Cerebellar nuclear complex (tissue), 1 donor: ENCODE data around the gene PRELP.

Experiments used
- DNase-seq, 2 experiments: peaks; one replicate each; lab custom pipeline; 2025; lab: John Stamatoyannopoulos, UW

The PRELP gene

DNA sequence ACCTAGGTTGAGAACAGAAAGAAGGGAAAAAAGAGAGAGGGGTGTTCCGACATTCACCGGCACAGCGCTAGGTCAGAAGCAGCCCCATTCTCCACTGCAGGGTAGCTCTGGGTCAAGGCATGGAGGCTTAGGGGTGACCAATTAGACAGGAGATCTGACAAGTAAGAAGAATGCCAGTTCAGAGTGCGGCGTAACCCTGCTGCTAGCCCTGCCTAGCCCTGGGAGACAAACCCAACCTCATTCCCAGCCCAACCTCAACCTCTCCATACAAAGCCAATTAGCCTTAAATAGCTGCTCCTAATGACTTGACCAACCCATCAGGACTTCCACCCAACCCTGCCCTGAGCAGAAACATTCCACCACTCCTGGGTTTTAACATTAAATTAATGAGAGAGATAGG lies 3.4 kb downstream of the PRELP start:
- no peak for DNase-seq

DNA sequence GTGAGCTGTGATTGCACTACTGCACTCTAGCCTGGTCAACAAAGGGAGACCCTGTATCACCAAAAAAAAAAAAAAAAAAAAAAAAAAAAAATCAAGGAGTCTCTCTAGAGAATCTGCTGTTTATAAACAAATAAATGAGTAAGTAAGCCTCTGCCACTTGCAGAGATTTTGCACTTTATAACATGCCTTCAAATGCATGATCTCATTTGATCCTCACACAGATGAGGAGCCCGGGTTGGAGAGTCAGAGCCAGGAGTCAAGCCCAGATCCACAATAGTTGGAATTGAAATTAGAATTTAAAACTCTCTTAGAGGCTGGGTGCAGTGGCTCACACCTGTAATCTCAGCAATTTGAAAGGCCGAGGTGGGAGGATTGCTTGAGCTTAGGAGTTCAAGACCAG lies 4.0 kb downstream of the PRELP start:
- no peak for DNase-seq

DNA sequence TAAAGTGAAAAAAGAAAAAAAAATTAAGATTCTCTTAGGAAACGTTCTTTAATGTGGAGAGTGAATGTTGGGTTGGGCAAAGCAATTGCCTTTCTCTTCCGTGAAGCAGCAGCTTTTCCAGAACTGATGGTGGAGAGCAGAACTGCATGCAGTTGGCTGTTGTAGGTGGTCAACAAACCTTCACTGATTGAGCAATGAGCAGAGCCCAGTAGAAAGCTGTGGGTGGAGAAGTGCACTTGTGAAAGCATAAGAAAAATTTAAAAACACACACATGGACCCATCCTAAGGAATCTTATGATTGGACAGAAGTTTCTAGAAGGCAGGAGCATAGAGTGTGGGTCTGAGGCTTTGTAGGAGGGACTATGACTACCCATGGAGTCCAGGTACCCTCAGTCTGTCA lies 4.5 kb downstream of the PRELP start:
- no peak for DNase-seq

DNA sequence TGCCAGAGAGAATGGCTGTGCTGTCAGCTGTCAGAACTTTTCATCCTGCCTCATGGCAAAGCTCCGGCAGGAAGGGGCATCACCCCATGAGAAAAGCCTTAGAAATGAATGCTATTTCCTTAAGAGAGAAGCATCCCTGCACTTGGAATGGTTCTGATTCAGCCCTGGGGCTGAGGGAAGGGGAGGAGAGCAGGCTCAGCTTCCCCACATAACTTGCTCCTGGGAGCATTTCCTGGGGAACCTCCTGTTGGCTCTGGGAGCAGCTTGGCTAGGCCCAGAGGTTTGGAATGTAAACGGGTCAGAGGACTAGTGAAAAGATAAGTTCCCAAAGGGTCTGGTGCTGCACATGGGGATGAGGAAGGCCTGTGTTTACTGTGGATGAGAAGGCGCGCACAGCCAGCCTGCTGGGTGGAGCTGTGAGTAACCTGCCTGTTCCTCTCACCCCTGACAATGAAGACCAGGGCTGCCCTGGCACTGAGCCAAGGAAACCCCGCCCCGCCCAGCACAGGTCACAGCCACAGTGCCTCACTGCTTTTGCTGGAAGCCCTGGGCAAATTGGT lies 5.0 kb downstream of the PRELP start:
- DNase-seq, result no peak

DNA sequence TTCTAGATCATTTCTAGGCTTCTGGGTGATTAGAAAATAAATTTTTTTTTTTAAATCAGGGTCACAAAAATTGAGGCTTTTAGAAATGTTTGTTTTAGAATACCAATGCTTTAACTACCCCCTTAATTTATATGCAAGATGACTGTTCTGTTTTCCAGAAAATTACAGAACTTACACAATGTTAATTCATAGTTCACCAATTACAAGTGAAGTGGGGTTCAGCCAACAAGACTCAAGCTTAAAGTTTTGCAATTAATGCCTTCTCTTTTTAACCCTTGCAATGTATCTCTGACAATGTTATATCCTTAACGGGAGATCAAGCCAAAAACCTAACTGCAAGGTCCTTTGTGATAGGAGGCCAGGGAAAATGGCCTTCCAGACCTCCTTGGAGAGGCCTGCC lies 5.6 kb downstream of the PRELP start:
- no peak for DNase-seq

DNA sequence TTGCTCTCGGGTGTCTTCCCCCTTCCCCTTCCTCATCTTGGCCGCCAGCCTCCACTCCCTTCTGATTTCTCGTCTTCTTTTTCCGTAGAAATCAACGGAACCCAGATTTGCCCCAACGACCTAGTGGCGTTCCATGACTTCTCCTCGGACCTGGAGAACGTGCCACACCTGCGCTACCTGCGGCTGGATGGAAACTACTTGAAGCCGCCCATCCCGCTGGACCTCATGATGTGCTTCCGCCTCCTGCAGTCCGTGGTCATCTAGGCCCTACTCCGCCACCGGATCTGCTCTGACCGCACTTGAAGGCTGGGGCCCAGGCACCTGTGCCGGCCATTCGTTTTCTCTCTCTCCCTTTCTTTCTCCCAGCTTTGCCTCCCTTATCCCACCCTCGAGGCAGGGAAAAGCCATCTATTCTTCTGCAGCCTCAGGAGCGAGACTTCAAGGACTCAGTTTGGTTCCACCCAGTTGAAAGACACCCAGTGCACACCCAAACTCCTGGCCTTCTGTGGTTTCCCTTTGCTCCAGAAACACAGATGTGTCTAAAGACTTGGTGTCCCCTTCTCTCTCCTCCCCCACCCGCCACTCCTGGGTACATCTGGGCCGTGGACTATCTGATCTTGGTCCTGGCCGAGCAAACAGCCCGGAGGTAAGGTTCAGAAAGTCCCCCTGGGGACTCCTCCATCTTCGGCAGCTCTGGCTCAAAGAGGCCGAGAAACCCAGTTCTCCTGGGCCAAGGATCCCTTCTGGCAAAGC lies 11.2 kb downstream of the PRELP start:
- DNase-seq, result no peak

DNA sequence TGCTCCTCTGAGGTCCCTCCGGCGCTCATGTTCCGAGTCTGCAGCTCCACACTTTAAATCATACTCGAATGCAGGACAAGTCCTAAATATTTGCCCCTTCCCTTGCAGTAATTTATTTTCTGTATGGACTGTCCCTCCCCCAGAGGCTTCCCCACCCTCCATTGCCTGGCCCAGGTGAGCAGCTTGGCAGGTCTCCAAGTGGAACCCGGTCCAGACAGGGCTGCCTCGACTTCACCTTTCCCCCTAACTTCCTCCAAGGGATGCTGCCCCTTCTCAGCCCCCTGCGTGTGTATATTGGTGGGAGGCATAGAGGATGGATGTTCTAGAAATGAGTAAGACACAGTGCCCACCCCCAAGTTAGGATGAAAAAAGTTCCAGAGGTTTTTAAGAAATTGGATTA lies 12.9 kb downstream of the PRELP start:
- DNase-seq, result no peak

DNA sequence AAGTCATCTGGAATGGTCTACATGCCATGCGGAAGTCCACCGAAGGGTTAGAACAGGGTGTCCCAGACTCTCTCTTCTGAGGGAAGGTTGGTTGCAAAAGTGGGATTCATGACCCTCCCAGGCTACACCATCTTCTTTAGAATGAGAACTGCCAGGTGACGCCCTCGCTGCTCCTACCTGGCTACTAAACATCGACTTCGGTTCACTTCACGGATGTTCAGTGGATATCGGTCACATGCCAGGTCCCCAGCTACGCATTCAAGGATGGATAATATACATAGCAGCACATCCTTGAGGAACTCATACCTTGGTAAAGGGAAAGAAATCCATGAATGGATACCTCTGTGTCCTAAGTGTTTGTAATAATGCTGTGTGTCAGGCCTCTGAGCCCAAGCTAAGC lies 15.0 kb downstream of the PRELP start:
- no peak for DNase-seq

DNA sequence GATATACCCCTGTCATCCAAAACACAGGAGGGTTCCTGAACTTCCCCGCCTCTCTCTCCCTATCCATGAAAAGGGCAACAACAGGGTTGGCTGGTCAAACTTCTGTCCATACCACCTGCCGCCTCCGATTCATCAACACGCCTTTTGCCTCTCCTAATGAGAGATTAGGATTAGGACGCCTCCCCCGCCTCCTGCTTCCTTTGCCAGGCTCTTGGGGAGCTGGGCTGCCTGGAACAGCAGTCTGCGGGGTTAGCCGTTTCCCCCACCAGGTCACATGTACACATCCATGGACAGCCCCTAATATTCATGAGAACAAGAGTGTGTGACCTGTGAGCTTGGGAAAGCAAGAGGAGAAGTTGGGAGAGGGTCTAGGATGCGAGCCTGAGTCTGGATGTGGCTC lies 16.1 kb downstream of the PRELP start:
- DNase-seq, result peak in 1 of 2 experiments; percentile 75

DNA sequence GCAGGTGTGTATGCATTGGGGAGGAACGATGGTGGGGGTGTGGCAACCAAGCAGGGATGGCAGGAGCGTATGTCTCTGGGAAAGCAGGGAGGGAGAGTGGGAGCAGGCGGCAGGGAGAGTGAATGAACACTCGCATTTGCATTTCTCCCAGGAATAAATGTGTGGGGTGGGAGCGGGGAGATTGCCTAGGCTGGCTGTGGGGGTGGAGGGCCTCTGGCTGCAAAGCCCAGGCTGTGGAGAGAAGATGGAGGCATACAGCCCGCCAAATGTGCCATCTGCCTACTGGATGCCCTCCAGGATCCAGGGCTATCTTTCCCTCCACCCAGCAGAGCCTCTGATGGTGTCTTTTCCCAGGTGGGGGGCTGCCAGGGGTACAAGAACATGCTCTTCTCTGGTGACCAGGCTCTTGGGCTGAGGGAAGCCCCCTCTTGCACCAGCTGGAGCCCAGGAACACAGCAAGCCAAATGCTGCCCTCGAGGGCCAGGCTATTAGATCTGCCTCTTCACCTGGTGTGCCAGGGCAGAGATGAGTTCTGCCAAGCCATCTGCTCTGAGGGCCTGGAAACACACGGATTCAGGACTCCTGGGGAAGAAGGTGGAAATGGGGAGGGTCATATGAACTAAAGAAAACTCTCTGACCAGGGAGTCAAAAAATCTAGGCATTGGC lies 16.6 kb downstream of the PRELP start:
- DNase-seq, result peak; percentile 63 to 98

DNA sequence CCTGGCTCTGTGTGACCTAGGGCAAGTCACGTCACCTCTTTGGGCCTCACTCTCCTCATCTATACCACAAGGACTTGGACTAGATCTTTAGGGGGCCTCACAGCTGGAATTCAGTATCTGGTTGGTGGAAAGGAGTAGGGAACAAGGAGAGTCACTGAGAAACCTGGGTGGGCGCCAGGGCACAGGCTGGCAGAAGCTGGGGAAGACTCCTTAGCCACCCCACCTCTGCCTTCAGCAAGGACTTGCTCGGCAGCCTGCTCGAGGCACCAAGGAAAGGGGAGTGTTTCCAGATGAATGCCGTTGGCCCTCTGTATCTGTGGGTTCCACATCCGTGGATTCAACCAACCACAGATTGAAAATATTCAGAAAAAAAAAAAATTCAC lies 17.1 kb downstream of the PRELP start:
- DNase-seq, result no peak

DNA sequence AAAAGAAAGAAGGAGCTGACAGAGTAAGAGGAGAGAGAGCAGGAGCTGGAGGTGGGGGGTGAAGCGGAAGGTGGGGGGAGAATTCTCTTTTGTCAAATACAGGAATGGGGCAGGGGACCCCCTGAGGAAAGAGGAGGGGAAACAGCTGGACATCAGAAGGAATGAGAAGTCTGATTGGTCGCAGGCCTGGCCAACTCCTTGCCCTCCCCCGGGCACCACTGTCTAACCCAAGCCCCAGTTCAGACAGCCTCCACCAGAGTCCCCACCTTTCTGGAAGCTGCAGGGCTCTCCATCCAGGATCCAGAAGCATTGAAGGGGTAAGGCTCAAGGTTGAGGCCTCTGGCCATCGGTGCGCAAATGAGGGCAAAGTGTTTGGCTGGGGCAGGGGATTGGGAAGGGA lies 18.3 kb downstream of the PRELP start, which contains the start of gene OPTC:
OPTC (plus strand) TSS at position 253 of the 400 bp plus-strand sequence. CDS start 1,853 bp downstream, outside the sequence.
- DNase-seq, result no peak

DNA sequence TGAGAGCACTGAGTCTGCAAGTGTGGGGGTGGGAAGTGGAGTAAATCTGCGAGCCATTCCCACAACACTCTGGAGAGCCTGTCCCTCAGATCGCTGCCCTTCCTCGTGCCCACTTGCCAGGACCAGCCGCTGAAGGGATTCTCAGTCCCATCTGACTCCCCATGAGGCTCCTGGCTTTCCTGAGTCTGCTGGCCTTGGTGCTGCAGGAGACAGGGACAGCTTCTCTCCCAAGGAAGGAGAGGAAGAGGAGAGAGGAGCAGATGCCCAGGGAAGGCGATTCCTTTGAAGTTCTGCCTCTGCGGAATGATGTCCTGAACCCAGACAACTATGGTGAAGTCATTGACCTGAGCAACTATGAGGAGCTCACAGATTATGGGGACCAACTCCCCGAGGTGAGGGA lies 20.2 kb downstream of the PRELP start:
- DNase-seq, result no peak

DNA sequence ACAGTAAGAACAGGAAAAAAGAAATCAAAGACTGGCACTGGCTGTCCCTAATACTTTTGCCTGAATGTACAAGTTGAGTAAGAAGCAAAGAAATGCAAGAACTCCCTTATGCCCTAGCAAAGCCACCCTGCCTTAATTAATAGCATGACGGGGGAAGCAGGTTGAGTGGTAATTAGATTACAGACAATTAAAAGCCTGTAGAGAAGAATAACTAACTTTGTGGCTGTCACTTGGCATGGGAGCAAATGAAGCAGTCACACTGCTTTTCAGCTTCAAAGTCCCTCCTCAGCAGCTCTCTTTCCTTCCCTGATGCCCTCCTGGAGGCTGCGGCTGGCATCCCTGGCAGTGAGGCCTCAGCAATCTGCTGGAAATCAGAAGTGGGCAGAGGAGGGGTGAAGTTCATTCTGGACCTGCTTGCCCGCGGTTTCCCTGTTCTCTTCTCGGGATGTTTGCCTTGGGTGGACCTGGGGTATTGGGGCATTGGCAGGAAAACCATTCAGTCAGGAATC lies 21.7 kb downstream of the PRELP start:
- DNase-seq, result no peak

DNA sequence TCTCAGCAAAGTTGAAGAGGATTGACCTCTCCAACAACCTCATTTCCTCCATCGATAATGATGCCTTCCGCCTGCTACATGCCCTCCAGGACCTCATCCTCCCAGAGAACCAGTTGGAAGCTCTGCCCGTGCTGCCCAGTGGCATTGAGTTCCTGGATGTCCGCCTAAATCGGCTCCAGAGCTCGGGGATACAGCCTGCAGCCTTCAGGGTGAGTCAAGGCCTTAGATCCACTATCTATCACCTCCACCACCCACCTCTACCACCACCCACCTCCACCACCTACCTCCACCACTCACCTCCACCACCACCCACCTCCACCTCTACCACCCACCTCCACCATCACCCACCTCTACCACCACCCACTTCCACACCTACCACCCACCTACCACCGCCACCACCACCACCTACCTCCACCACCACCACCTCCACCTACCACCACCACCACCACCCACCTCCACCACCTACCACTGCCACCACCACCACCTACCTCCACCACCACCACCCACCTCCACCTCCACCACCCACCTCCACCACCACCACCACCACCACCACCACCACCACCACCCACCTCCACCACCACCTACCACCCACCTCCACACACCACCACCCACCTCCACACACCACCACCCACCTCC lies 24.2 kb downstream of the PRELP start:
- no peak for DNase-seq

DNA sequence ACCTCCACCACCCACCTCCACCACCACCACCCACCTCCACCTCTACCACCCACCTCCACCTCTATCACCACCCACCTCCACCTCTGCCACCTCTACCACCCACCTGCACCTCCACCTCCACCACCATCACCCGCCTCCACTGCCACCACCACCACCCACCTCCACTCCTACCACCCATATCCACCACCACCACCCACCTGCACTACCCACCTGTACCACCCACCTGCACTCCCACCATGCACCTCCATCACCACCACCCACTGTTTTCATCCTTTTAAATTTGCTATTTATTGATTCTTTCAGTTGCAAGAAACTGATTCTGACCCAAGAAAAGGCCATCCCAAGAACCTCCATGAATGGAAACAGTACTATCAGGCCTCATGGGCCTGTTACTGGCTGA lies 24.7 kb downstream of the PRELP start:
- no peak for DNase-seq

DNA sequence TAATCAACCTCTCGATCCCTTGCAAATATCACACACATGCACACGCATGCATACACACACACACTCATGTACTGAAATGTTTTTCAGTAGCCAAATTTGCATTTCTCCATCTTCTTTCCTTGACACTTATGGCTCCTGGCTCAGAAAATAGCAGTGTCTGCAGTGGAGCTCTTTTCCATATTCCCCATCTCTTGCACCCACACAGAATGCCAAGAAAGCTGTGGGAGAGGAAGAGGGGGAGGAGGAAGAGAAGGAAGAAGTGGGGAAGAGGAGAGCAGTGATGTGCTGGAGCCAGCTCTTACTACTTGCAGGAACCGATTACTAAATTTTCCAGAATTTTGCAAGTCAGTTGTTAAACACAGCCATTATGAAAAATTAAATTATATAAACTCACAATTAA lies 28.2 kb downstream of the PRELP start:
- no peak for DNase-seq

DNA sequence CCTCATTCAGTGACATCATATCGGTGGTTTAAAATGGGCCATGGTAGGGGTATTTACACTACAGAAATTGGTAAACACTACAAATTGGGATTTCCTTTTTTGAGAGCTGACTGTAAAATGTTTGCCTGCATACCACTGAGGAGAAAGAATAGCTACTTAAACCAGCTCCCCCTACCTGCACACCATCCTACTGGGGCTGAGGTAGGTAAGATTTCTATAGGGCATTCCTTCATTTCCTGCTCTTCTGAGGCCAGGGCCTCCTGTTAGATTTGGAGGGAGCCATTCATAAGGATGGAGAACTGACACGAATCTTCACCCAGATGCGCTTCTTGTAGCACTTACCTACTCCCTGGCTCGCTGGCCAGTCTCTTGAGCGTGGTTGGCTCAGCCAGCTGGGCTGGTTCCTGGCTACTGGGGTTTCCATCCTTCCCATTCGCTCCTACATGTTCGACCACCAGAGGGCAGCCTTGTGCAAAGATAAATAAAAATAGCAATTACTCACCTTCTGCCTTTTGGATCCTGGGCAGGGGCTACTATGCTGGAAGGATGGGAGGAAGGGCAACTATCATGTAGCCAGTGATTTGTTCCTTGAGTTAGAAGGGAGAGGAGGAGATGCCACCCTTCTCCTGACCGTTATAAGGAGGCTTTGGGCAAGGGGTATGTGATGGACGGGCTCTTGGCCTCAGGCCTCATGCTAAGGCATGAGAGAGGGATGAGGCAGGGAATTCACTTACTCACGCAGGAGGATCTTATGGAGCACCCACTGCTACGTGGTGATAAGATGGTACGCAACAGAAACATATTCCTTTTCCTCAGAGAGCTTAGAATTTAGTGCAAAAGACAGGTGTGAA lies 29.0 kb downstream of the PRELP start:
- DNase-seq, result peak; percentile 11 to 71

DNA sequence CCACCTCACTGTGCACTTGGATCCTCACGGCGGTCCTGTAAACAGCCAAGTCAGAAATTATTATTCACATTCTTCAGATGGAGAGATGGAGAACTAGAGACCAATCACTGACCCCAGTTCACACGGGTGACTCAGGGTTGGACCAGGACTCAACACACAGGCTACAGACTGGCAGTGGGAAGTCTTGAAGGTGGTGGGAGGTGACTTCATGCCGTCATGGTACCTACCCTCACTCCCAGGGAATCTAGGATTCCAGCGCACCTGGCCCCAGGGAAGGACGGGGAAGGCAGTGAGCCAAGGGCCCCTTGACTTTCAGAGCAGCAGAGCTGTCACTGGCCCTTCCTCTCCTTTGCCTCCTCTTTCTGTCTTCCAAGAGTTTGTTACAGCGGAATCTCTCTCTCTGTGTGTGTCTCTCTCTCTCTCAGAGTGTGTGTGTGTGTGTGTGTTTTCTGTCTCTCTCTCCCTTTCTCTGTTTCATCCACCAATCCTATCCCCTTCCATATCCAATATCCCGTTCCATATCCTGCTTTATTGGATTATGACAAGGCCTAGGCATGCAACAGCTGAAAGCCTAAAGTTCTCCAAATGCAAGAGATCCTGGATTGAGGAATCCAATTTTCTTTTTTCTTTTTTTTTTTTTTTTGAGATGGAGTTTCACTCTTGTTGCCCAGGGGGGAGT lies 30.1 kb downstream of the PRELP start:
- DNase-seq, result no peak

DNA sequence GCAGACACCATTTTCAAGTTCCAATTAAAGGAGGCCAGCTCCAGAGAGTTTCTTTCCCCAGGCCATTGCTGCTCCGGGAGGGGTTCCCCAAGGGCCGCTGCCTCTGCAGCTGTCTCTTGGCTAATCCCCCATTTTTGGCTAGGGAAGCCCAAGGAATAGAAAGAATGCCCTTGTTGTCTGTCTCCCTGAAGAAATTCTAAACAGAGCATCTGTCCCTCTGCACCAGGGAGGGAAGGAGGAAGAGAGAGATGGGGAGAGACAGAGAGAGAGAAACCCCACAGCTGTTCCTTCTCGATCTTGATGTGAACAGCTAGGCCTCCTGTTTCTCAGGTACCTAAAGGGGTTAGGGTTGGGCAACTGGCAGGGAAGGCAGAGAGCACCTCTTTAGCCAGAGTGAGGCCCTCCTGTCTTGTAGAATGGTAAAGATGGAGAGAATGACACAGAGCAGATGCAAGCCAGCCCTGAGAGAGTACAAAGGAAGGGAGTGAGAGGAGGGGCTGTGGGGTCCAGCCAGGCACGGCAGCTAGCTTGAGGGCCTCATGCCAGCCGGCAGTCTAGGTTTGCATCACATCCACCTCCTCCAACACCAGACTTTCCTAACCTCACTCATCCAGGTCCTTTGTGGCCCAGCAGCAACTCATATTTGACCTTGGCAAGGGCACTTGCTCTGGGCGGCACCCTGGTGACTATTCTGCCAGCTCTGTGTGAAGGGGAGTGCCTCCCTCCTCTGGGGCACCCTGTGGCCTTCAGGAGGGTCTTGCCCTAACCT lies 31.4 kb downstream of the PRELP start:
- no peak for DNase-seq
